Kidney (tissue), 14 donors: ENCODE measurements around the gene KCNAB2. TPM values are rescaled to one million over a fixed set of nuclear protein-coding genes. Genes with fewer than 3 reads are reported as not detected.

ENCODE experiments used
- DNase-seq, 5 donors: peaks; one replicate each; pipeline ENCODE4 v3.0.0-alpha.2; 2013 to 2020
- FAIRE-seq: peaks from 2 replicates; lab custom pipeline; 2012; peaks lifted over from hg19 to GRCh38; lab: Jason Lieb, UNC
- H3K27ac ChIP-seq, 2 donors: one replicate each; pipeline ENCODE4 v1.7.0; 2013; ENCODE audit warnings: low read depth in 2 of 2, low read length in 2 of 2, inconsistent platforms in 1 of 2
- H3K27me3 ChIP-seq: one replicate; pipeline ENCODE4 v1.7.1; 2013; ENCODE audit warnings: low read length, inconsistent platforms; ENCODE audit not compliant: control insufficient read depth, insufficient read depth
- H3K36me3 ChIP-seq, 3 donors: one replicate each; pipeline versions ENCODE4 v1.7.0 to v1.7.1; 2013; ENCODE audit warnings: low read length in 3 of 3, control low read depth in 1 of 3, inconsistent platforms in 1 of 3; ENCODE audit not compliant: insufficient read depth in 3 of 3, control insufficient read depth in 2 of 3
- H3K4me1 ChIP-seq, 3 donors: one replicate each; pipeline versions ENCODE4 v1.7.0 to v1.7.1; 2013; ENCODE audit warnings: low read length in 3 of 3, inconsistent platforms in 1 of 3, low read depth in 1 of 3; ENCODE audit not compliant: control insufficient read depth in 2 of 3, insufficient read depth in 2 of 3
- H3K4me3 ChIP-seq, 3 donors: one replicate each; pipeline versions ENCODE4 v1.7.0 to v1.8.1; 2013; ENCODE audit warnings: low read length in 3 of 3, control low read depth in 1 of 3, inconsistent platforms in 1 of 3
- H3K9ac ChIP-seq, 3 donors: one replicate each; pipeline versions ENCODE4 v1.7.0 to v1.7.1; 2013; ENCODE audit warnings: low read length in 3 of 3, control low read depth in 1 of 3, inconsistent platforms in 1 of 3
- H3K9me3 ChIP-seq, 3 donors: one replicate each; pipeline versions ENCODE4 v1.7.0 to v1.7.1; 2013; ENCODE audit warnings: low read length in 3 of 3, control low read depth in 1 of 3, inconsistent platforms in 1 of 3; ENCODE audit not compliant: control insufficient read depth in 2 of 3, insufficient read depth in 1 of 3
- intact Hi-C: fragments of 100-400 bp; cut with DNase I; formaldehyde crosslinking; loops from one replicate; pipeline ENCODE4 v1.11.1; 2022
- polyA plus RNA-seq: library from polyadenylated mRNA; stranded (reverse); fragments of 350-450 nt; fragmentation: Illumina TruSeq; extraction: RNeasy Lipid Tissue Mini Kit (QIAGEN cat#74804); gene quantifications from one replicate; pipeline ENCODE4 v1.2.3, GENCODE V29; 2014; ENCODE audit warnings: low read depth, low replicate concordance; ENCODE audit not compliant: insufficient read depth
- total RNA-seq: library from RNA; stranded (reverse); fragmentation: NEBNext Ultra II Directional; extraction: Animal tissue kit (Norgen Biotek cat#: 25700); gene quantifications from one replicate; pipeline ENCODE4 v1.2.1, GENCODE V29; 2021
- TF ChIP-seq, protein P1 (sequence below): IDR thresholded peaks from 3 replicates; pipeline ENCODE4 v1.5.1; 2012; ENCODE audit warnings: mild to moderate bottlenecking, moderate library complexity, borderline replicate concordance; ENCODE audit not compliant: insufficient read depth; ENCODE audit errors: extremely low read depth
- donor health status: control.
- donor health status: control.
- donor health status: control.
- donor health status: control.
- donor health status: control.
- donor health status: DM: yes; HTN: yes; CAD: no.
- donor health status: Normal renal cell carcinoma (clear cell type).

KCNAB2 gene
- total and polyA plus RNA-seq, 2 donors from 2014 or later: 19.6 to 28.1 TPM

DNA sequence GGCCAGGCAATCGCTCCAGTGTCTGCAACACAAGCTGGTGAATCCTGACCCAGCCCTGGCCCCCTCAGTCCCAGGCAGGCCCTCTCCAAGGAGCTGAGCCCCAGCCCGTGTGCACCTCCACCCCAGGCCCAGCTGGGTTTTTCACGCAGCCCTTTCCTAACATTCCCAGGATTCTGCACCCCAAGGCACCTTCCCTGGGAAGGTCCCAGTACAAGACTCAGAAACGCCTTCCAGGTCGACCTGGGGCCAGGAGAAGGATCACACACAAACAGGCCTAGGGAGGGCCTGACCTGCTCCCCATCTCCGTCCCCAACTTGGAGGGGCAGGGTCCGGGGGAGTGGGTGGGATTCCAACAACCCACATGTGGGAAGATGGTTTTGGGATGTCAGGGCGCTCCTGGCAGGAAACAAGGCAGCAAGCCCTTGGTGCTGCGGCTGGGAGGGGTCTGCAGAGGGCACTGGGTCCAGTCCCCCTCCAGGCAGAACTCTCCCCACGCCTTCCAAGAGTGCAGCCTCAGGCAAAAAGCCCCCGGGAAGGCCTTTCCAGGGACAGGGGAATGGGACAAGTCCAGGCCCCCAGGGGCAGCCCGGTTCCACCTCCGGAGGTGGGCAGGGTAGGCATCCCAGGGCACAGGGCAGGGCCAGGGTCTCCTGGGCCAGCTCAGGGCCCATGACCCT lies 58.3 kb downstream of the KCNAB2 start:
- DNase-seq (peak in 1 of 5 donors; percentile 64), FAIRE-seq (no peak)
- TF ChIP-seq, protein P1, sequence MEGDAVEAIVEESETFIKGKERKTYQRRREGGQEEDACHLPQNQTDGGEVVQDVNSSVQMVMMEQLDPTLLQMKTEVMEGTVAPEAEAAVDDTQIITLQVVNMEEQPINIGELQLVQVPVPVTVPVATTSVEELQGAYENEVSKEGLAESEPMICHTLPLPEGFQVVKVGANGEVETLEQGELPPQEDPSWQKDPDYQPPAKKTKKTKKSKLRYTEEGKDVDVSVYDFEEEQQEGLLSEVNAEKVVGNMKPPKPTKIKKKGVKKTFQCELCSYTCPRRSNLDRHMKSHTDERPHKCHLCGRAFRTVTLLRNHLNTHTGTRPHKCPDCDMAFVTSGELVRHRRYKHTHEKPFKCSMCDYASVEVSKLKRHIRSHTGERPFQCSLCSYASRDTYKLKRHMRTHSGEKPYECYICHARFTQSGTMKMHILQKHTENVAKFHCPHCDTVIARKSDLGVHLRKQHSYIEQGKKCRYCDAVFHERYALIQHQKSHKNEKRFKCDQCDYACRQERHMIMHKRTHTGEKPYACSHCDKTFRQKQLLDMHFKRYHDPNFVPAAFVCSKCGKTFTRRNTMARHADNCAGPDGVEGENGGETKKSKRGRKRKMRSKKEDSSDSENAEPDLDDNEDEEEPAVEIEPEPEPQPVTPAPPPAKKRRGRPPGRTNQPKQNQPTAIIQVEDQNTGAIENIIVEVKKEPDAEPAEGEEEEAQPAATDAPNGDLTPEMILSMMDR: no peak
- Histone ChIP-seq H3K4me1 (no peaks in the 10 kb centered on the region), H3K27ac (no peak overlapping the region), H3K9ac (no peak overlapping the region), H3K36me3 (no peaks in the 10 kb centered on the region), H3K4me3 (no peak overlapping the region), H3K9me3 (no peaks in the 10 kb centered on the region), H3K27me3 (no peaks in the 10 kb centered on the region)
- intact Hi-C loops: no loop called here

DNA sequence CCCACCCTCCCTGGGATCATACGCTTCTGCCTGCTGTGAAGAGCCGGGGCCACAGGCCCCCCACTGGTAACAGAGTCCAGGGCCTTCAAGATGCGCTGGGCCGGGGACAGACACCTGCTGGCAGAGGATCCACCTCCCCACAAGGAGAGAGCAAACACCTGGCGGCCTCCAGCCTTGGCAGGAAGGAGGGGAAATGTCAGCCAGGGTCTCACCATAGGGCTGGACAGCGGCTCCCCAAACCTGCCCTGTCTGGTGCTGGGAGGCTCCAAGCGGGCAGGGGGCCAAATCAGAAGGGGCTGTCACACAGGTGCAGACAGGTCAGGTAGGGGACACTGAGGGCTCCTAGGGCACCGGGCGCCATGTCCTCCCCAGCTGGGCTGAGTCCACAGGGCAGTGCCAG lies 58.9 kb downstream of the KCNAB2 start:
- Histone ChIP-seq H3K36me3 (no peaks in the 10 kb centered on the region), H3K27me3 (no peaks in the 10 kb centered on the region), H3K4me3 (no peak overlapping the region), H3K9me3 (no peaks in the 10 kb centered on the region), H3K9ac (no peak overlapping the region), H3K27ac (no peak overlapping the region), H3K4me1 (no peaks in the 10 kb centered on the region)
- intact Hi-C loops: no loop called here
- TF ChIP-seq, protein P1: no peak
- DNase-seq (peak in 1 of 5 donors; percentile 54), FAIRE-seq (no peak)

DNA sequence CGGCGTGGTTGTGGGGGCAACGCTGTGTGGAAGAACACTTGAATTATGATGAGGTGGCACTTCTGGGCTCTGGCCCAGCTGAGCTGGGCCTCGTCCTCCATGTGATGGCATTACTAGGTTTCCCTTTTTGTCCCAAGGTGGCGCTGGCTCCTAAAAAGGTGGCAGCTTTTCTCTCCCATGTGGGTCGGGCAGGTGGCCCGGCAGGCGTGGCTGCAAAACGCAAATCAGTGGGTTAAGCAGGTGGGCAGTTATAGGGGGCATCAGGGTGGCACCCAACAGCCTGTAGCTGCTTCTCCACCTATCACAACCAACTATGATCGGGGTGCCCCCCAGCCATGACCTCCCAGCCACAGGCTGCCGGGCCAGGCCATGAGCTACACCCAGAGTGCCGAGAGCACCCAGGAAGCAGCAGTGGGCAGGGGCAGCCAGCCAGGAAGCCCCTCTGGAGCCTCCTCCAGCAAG lies 59.6 kb downstream of the KCNAB2 start:
- FAIRE-seq (no peak), DNase-seq (peak in 1 of 5 donors; percentile 63)
- Histone ChIP-seq H3K4me3 (no peak overlapping the region), H3K4me1 (no peaks in the 10 kb centered on the region), H3K9me3 (no peaks in the 10 kb centered on the region), H3K9ac (no peak overlapping the region), H3K27me3 (no peaks in the 10 kb centered on the region), H3K27ac (no peak overlapping the region), H3K36me3 (no peaks in the 10 kb centered on the region)
- TF ChIP-seq, protein P1: no peak
- intact Hi-C loops: no loop called here

DNA sequence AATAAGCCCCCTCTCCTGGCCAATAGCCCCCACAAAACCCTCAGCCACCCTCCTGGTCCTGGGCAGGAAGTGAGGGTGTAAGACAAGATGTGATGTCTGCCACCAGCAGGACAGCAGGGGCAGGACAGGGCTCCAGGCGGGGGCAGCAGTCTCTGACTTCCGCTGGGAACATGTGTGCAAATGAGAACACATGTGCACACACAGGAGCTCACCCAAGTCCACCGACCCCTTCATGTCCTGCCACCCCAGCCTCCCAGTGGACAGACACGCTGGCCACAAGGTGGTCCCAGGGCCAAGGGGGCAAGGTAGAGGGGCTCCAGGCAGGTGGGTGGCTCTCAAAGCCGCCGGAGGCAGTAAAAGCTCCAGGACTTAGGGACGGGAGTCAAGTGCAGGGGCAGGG lies 60.1 kb downstream of the KCNAB2 start:
- DNase-seq (peak in 1 of 5 donors; percentile 35), FAIRE-seq (no peak)
- H3K27ac ChIP-seq: no peak overlapping the region
- no peaks in the 10 kb centered on the region for H3K4me1 ChIP-seq
- no peaks in the 10 kb centered on the region for H3K36me3 ChIP-seq
- intact Hi-C loops: no loop called here
- no peak overlapping the region for H3K9ac ChIP-seq
- TF ChIP-seq, protein P1: no peak
- no peak overlapping the region for H3K4me3 ChIP-seq
- no peaks in the 10 kb centered on the region for H3K9me3 ChIP-seq
- H3K27me3 ChIP-seq: no peaks in the 10 kb centered on the region
